Myometrial cell (primary cell): Measurements from ENCODE around the gene BNIP2. TPM values are rescaled to one million over a fixed set of nuclear protein-coding genes. Genes with fewer than 3 reads are reported as not detected.

ENCODE experiments used
- total RNA-seq: library from RNA; depleted of rRNA; stranded (reverse); fragments of >200 nt; gene quantifications from 2 replicates; pipeline ENCODE4 v1.2.3, GENCODE V29; 2015

BNIP2 gene, protein sequence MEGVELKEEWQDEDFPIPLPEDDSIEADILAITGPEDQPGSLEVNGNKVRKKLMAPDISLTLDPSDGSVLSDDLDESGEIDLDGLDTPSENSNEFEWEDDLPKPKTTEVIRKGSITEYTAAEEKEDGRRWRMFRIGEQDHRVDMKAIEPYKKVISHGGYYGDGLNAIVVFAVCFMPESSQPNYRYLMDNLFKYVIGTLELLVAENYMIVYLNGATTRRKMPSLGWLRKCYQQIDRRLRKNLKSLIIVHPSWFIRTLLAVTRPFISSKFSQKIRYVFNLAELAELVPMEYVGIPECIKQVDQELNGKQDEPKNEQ
- total RNA-seq = 69.8 and 124 TPM in 2 replicates

DNA sequence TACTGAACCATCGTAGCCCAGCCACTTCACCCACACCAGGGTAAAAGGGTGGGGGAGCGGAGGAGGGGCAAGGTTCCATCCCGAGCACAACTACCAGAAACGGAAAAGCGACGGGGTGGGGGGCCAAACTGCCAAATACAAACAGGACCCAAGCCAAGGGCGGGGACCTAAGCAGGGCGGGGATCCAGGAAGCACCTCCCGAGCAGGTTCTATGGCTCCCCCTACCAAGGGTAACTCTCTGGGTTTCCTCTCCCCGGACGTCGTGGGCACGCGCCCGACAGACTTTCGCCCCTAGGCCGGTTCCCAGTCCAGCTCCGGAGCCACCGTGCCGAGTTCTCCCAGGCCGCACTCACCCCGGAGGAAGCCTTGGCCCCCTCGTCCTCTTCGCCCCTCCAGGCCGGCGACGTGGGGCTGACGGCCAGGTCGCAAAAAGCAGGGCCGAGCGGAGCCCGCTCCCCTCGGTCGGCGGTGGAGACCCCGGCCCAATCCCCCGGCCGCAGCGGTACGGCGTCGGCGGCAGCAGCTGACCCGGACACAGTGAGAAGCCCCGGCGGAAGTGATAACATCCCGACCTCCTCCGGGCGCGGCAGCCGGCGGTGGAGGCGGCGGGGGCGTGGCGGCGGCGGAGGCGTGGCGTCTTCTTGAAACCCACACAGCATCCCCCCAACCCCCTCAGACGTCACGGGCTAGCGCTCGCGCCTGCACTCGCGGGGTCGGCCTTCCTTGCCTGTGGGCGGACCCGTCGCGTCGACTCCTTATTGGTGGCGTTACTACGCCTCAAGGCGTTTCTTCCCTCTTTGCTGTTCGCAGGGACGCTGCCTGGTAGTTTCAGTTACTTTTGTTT lies at the start of gene BNIP2:
BNIP2 (minus strand) TSS at position 539 of the 844 bp plus-strand sequence. CDS start 6,863 bp downstream, outside the sequence.

DNA sequence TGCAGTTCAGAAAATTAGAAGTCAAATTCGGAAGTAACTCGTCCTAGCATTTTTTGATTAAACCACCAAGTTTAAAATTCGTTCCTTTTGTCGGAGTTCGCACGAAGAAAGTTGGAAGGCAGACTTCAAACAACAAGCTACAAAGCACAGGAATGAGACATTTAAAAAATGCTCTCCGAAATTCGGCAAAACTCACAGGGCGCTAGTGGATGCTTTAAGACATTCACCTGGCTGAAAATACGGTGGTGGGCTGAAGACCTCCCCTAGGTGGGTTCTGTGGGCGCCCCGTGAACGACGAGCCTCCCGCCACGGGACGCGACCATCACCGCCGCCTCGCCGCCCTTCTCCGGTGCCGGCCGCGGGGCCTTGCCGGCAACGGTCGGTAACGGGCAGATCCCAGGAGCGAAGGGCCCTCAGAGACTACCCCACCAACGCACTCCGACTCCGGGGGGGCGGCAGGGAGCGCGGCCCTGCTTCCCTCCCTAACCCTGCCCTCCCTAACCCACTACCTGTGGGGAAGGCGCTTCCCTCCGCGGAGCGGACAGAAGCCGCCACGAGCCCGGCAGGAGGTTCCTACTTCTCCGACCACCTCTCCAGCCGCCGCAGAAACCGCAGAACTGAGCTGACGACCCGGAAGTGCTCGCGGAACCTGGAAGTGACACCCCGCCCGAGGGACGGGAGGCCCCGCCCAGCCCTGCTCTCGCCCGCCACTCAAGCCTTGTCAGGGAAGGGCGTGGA lies 32.1 kb downstream of the BNIP2 start, which contains the start of gene GTF2A2:
GTF2A2 (minus strand) TSS at position 619 of the 738 bp plus-strand sequence. CDS start 5,238 bp downstream, outside the sequence.

DNA sequence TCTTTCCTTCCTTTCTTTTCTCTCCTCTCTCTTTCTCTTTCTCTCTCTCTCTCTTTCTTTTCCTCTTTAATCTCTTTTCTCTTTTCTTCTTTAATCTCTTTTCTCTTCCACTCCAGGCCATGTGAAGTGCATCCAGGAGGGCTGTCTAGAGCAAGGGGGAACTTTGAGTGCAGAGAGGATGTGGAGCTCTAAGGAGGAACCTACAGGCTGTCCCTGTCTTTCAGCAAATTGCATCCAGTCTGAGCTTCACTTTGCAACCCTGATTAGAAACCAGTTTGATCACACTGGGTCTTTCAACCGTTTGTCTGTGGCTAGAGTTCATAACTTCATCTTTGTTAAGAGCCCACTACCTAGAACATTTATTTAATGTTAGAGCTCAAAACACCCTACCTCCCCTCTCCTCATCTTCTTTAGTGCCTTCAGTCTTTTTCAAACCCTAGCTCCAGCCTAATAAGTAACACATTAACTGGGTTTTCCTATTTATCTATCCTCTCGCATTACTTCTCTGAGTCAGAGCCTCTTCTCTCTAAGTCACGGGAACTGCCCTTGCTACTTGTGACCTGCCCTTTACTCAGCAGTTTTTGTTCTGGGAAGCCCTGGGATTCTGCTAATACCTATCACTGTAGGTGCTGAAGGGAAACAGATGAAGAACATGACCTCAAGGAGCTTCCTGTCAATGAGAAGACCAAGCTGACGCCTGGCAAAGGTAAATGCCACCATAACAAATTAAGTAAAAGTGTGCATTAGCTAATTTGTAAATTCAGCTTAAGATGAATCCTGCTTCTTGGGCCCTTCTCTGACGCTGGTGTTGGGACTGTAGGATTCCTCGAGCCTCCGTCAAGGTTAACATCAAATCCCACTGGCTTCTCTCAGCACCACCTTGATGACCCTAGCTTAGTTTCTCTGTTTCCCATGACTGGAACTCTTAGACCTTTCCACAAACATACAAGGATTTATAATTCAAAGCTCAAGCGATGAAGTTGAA lies 77.6 kb downstream of the BNIP2 start, which contains the start of gene GCNT3:
GCNT3 (plus strand) TSS at position 508 of the 985 bp plus-strand sequence. CDS start 6,456 bp downstream, outside the sequence.

Other genes with a start within 250 kb of the BNIP2 start
- gene GCNT3, start 77.5 kb downstream of the BNIP2 start, total RNA-seq = not detected in 2 replicates
- gene GTF2A2, start 31.8 kb downstream of the BNIP2 start, total RNA-seq = 59.4 and 84.0 TPM in 2 replicates